Measurements from ENCODE around the gene CASP7. TPM values are rescaled to one million over a fixed set of nuclear protein-coding genes. Genes with fewer than 3 reads are reported as not detected.

CASP7 gene
- total and polyA plus RNA-seq, 2 of the 8 experiments (the other 6 are each of a cell fraction or from before 2014, with no cell fraction given): 2.3 to 4.1 TPM

- H3K79me2 ChIP-seq (ENCODE audit: control insufficient read depth in 1 of 2, insufficient read depth in 2 of 2, low read length in 2 of 2): peaks cover 0 to 5% of the 10 kb centered on the region in 2 experiments; a peak in 1 of 4 replicates
- H3K27ac ChIP-seq (ENCODE audit: low read depth, low read length): no peak overlapping the region
- no peak overlapping the region for H3K4ac ChIP-seq (replicated peaks; ENCODE audit: insufficient read length, low read depth, low read length)
- H3K36me3 ChIP-seq (ENCODE audit: control insufficient read depth in 2 of 4, insufficient read depth in 4 of 4, low read length in 3 of 4): peaks cover 0 to 6% (median 0%) of the 10 kb centered on the region in 4 experiments; a peak in 1 of 8 replicates
- H2AK5ac ChIP-seq (ENCODE audit: low read depth, low read length): no peak overlapping the region
- no peak overlapping the region for H3K14ac ChIP-seq (ENCODE audit: insufficient read length)
- H3K18ac ChIP-seq (ENCODE audit: extremely low read depth, low read length): no peak overlapping the region
- FAIRE-seq (no peak), DNase-seq (ENCODE audit: low read depth in 1 of 2, low spot score in 2 of 2) (no peak)
- no peak overlapping the region for H4K8ac ChIP-seq (ENCODE audit: extremely low read depth, insufficient read depth, low read length)
- ChIA-PET CTCF (ENCODE audit: partially characterized antibody) (interaction anchor here (2.4 kb wide), 1 partner anchor 15 kb away, joined by 9 read pairs; no protein-coding TSS in a partner anchor), POLR2A (ENCODE audit: partially characterized antibody) (no interaction called here)
- H4K5ac ChIP-seq (ENCODE audit: insufficient read length, low read depth, low read length): no peak overlapping the region
- H3K27me3 ChIP-seq (replicated peaks in 1 of 4; ENCODE audit: control insufficient read depth in 3 of 4, extremely low read depth in 1 of 4, insufficient read depth in 3 of 4, low read length in 3 of 4): no peaks in the 10 kb centered on the region
- TF ChIP-seq CBX5 (IDR thresholded peaks at IDR 0.05; ENCODE audit: low read depth, low read length) (no peak), SP4 (IDR thresholded peaks at IDR 0.05; ENCODE audit: low read length) (no peak), USF2 (IDR thresholded peaks at IDR 0.05; ENCODE audit: low read length) (no peak), NANOG (IDR thresholded peaks at IDR 0.05; ENCODE audit: insufficient read depth, low read depth, low read length, poor library complexity, severe bottlenecking) (no peak)
- no peak overlapping the region; a peak in 1 of 4 replicates for H3K4me2 ChIP-seq (ENCODE audit: insufficient read depth in 1 of 2, low read depth in 2 of 2, low read length in 2 of 2)
- H3K9ac ChIP-seq (replicated peaks in 1 of 4; ENCODE audit: extremely low read depth in 1 of 4, low read depth in 3 of 4, low read length in 3 of 4): no peak overlapping the region; a peak in 1 of 7 replicates
- no peaks in the 10 kb centered on the region for H3K23me2 ChIP-seq (ENCODE audit: low read depth, low read length)
- H3K23ac ChIP-seq (ENCODE audit: insufficient read length): no peak overlapping the region
- H4K91ac ChIP-seq (replicated peaks; ENCODE audit: insufficient read length, low read length): no peak overlapping the region
- peaks cover 3 to 6% of the 10 kb centered on the region in 2 experiments; a peak in 3 of 4 replicates for H3K9me3 ChIP-seq (ENCODE audit: insufficient read depth in 2 of 2, low read depth in 1 of 2, low read length in 1 of 2)
- no peak overlapping the region for H2BK5ac ChIP-seq (ENCODE audit: low read depth, low read length)
- no peak overlapping the region for H2BK120ac ChIP-seq (replicated peaks; ENCODE audit: low read depth, low read length)
- no peak overlapping the region for H3K56ac ChIP-seq (replicated peaks; ENCODE audit: insufficient read length, low read depth, low read length)
- no peak overlapping the region for H2BK20ac ChIP-seq (ENCODE audit: low read length)
- peaks cover 0 to 2% of the 10 kb centered on the region in 2 experiments for H4K20me1 ChIP-seq (replicated peaks in 1 of 2; ENCODE audit: control insufficient read depth in 1 of 2, insufficient read depth in 2 of 2, low read length in 2 of 2)
- no peaks in the 10 kb centered on the region for H3K79me1 ChIP-seq (ENCODE audit: low read depth, low read length)
- no peak overlapping the region for H2AFZ ChIP-seq (ENCODE audit: low read length)
- no peak overlapping the region for H2BK12ac ChIP-seq (ENCODE audit: low read depth, low read length)
- 54% methylated on average over 3 of the region's 3 CpGs; no CpG with 5 or more reads in 1 of the 2 experiments for WGBS, 2 experiments (ENCODE audit: extremely low coverage in 1 of 2, insufficient coverage in 1 of 2, insufficient read length in 1 of 2, insufficient replicate concordance in 2 of 2, low coverage in 1 of 2, low lambda C conversion rate in 2 of 2, missing lambda C conversion rate in 1 of 2)
- no peak overlapping the region for H2BK15ac ChIP-seq (ENCODE audit: low read length)
- H3K4me1 ChIP-seq (replicated peaks in 1 of 4; ENCODE audit: control insufficient read depth in 3 of 4, insufficient read depth in 4 of 4, low read length in 3 of 4): peaks cover 0 to 4% (median 0%) of the 10 kb centered on the region in 4 experiments; a peak in 1 of 7 replicates
- no peak overlapping the region for H3K4me3 ChIP-seq (ENCODE audit: extremely low read depth in 1 of 4, insufficient read depth in 2 of 4, low read depth in 3 of 4, low read length in 4 of 4)
Measured at GRCh38 chr10:113689574-113689973, 9.9 kb downstream of the CASP7 start.
